HG02938 (cell line): ENCODE results near the gene ACSL3.
"Not testable (repeated sequence)": the region's sequence is repeated elsewhere in the genome, so short reads cannot be mapped to it uniquely, and the experiment has no call there.

Source experiments
- ATAC-seq: cut with Tn5 transposase; IDR thresholded peaks from one replicate; pipeline ENCODE4 v1.9.1; 2021; ENCODE audit warnings: mild to moderate bottlenecking, moderate library complexity; ENCODE audit not compliant: unreplicated experiment

Gene ACSL3

GRCh38 chr2:222851956-222852617, 8.7 kb upstream of the ACSL3 start:
- no peak for ATAC-seq

GRCh38 chr2:222854773-222855700, 5.8 kb upstream of the ACSL3 start:
- ATAC-seq: no peak

GRCh38 chr2:222859786-222860612, 837 bp upstream of the ACSL3 start:
- ATAC-seq: no peak

DNA sequence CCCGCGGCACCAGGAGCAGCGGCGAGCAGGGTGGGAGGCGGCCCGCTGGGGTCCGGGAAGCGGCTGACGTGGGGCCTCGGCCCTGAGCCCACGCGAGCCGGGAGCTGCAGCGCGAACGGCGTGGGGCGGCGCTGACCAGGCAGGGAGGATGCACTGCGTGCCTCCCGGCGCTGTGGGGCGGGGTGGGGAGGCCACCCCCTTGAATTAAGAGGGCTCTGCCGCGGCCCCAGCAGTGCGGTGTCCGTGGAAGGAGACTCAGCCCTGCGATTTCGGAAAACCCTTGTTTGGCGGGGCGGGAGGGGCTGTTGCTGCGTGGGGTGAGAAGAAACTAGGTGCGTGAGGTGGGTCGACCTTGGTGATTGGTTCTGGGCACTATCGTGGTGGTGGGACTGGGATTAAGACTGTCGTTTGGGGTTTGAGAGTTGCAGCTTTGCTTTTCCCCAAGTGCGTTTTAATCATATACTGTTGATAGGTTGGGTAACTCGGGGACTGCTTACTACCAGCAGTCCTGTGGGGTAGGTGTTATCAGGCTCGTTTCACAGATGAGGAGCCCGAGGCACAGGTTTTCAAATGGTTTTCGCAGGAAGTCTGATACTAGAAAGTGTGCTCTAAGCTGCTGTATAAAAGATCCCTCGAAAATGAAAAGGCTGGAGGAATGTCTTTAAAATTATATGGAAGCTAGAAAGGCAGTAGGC, 722 bp downstream of the ACSL3 start:
- ATAC-seq: peak; percentile 38

DNA sequence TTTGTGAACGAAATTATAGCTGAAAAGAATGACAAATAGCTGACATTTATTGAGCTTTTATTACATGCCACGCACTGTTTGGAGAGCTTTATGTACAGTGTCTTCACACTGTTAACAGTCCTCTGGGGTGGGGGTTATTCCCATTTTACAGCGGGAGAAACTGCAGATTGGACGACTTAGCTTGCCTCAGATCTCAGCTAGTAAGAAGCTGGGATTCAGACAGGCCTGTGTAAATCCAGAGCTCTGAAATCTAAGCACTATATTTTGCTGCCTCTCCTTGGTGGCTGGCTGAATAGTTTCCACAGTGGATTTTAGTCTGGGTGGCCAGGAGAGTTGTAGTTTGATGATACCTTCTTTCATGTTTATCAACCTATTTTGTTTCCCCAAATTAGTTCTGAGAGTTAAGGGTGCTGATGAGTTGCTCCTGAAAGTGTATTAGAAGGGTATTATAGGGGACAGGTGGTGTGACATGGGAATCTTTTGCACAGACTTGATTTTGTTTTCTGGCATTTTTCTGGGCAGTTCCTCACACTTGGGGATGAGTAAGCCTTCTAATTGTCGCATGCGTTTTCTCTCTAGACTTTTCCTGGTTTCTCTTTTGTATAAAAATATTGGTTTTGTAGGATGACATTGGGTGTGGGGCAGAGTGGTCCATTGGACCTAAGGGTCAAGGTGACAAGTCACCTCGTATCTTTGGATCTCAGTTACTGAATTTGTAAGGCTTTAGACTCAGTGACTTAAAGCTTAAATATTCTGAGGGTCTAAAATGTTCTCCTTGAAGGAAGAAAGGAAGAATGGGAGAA, 1.5 kb downstream of the ACSL3 start:
- no peak for ATAC-seq

DNA sequence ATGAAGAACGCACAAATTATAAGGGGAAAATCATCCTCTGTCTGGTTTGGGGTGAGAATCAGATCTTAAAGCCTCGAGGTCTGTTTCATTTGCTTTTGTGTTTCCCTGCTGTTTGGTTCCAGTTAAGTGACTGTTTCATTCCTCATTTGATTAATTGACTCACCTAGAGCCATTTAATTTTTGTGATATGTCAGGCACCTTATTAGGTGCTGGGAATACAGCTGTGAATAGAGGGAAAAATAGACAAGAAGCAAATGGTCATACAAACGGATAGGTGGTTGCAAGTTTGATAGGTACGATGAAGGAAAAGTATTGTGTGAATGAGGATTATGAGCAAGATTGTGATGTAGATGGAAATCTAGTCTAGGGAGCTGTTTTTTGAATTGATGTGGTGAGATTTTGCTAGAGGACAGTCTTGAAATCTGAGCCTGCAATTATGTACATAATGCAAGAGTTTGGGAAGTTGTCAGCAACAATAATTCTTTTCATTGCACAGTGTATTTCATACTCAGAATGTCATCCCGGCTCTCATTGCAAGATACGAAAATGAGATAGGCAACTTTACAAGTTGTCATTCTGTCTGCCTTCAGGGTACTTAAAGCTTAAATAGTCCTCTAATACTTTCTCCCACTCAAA, 2.2 kb downstream of the ACSL3 start:
- no peak for ATAC-seq

- ATAC-seq: no peak
Observed at GRCh38 chr2:222864296-222864695, 3.5 kb downstream of the ACSL3 start.

- no peak for ATAC-seq
Observed at GRCh38 chr2:222865301-222865700, 4.5 kb downstream of the ACSL3 start.

DNA sequence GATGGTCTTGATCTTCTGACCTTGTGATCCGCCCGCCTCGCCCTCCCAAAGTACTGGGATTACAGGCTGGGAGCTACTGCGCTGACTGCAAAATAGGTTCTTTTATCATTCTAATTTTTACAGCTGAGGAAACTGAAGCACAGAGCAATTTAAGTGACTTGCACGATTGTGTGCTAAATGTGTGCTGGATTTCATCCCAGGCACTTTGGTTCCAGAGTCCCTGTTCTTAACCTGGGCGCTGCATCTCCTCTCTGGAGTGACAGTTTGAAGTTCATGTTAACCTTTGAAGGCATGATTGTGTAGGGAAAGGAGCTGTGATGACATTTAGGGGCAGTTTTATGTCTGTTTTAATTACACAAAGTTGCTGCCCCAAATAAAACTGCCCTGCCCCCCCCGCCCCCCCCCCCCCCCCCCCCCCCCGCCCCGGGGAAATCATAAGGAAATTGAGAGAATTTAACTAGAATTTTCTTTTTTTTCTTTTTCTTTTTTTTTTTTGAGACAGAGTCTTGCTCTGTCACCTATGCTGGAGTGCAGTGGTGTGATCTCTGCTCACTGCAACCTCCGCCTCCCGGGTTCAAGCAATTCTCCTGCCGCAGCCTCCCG, 5.6 kb downstream of the ACSL3 start:
- no peak for ATAC-seq

DNA sequence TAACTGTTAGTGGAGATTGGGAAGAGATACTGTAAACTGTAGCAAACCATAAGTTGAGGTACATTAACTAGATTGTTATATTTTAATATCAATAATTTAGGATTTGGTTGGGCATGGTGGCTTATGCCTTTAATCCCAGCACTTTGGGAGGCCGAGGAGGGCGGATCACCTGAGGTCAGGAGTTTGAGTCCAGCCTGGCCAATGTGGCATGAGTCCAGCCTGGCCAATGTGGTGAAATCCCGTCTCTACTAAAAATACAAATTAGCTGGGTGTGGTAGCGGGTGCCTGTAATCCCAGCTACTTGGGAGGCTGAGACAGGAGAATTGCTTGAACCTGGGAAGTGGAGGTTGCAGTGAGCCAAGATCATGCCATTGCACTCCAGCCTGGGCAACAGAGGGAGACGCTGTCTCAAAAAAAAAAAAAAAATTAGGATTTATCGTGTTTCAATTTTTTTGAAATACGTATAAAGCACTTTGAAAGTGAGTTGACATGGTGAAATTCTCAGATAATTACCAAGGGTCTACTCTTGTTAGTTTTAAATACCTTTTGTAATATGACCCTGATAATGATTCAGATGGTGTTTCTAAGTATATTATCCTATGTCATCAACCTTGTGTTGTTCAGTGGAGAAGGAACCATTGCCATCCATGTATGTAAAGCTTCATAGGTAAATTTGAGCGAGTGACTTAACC, 7.9 kb downstream of the ACSL3 start:
- not testable (repeated sequence) for ATAC-seq

GRCh38 chr2:222869252-222869560, 8.4 kb downstream of the ACSL3 start:
- ATAC-seq: no peak

DNA sequence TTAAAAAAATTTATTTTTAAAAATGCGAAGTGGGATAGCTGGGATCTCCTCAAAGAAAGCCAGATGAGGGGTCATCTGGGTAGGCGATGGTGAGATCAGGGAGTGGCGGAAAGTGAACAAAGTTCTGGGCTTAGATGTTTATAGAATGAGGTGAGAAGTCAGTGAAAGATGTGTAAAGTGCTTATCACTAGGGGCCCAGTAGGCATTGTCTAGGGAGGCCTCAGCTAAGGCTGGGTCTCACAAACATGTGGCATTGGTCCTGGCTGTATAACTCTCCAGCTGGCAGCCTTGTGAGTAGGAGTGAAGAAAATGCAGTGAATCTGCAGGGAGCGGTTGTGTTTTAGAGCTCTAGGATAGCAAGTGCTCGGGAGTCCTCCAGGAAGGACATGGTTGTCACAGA, 10.5 kb downstream of the ACSL3 start:
- no peak for ATAC-seq

GRCh38 chr2:222872551-222872950, 11.7 kb downstream of the ACSL3 start:
- no peak for ATAC-seq

DNA sequence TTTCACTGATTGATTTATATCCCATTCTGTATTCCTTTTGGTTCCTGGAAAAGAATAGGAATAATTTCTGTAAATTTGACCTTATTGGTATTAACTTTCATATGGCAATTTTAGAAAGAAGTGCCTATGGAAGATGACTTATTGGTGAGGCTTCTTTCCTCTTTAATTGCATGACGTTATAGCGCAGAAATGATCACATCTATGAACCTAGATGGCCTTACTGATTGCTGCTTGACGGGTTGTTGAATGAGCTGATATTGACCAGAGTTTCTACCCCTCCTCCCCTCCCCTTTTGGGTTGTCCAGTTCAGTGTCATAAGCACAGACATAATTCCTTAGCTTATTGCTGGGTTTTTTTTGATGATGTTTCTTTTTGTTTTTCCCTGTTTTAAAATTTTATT, 14.6 kb downstream of the ACSL3 start:
- ATAC-seq: no peak

- no peak for ATAC-seq
Observed at GRCh38 chr2:222876947-222877346, 16.1 kb downstream of the ACSL3 start.

- ATAC-seq: no peak
Observed at GRCh38 chr2:222877556-222878300, 16.9 kb downstream of the ACSL3 start.

DNA sequence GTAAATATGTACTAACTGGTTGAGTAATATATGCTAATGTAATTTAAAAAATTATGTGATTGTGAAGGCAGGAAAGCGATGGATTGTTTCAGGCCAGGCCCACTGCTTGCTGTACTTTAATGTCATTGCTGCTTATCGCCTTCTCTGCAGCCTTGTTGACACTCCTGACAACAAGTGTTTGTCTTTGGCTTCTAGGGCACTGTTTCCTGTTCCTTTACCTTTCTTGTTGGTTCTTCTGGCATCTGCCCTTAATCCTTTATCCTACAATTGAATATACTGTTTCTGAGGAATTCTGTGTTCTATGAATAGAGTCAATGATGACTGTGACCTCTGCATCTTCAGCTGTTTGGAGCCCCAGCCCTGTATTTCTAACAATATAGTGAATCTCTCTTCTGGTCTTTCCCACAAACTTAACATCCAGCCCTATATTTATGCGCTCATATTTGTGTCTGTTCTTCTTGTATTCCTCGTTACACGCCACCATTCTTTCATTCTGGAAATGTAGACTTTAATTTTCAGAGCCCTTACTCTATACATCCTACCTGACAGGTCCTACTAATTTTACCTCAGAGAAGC, 17.6 kb downstream of the ACSL3 start:
- no peak for ATAC-seq
